Measurements from ENCODE around the gene TJP3. TPM values are rescaled to one million over a fixed set of nuclear protein-coding genes. Genes with fewer than 3 reads are reported as not detected.

The TJP3 gene
- total RNA-seq, 1 experiment from 2014 or later, result 1.6 TPM

DNA sequence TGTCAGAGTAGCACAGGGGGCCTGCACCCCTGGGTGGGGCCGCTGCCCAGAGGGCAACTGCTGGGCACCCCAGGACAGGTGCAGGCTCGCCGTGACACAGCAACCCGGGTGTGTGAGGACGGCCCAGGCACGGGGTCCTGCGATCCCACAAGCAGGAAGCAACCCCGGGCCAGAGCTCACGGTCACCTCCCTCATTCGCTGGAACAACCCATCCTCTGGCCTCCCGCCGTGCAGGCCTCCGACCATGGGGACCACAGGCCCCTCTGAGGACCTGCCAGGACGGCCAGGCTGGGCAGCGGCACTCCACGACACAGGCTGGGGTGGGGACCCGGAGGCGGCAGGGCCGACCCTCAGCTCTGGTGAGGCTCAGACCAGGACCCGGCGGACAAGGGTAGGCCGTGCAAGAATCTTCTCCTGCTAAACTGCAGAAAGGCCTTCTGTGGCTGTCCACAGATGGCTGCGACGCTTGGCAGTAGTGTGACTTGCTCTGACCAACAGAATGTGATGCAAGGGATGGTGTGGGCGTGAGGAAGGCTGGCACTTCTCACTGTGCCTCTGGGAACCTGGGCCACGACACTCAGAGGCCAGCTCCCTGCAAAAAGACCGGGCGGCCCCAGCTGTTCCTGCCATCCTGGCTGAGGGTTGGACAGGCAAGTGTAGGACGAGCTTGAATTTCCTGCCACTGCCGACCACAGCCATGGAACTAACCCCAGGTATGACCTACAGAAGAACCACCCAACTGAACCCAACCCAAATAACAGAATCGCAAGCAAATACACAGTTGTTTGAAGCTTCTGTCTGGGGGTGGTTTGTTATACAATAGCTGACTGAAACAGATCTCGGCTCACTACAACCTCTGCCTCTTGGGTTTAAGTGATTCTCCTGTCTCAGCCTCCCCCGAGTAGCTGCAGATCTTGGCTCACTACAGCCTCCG lies 34.4 kb upstream of the TJP3 start:
- CTCF ChIA-PET, result interaction anchor here (0.6 to 0.7 kb wide), 2 partner anchors 9 to 13 kb away, joined by 3 read pairs; no protein-coding TSS in a partner anchor
- no peaks in the 10 kb centered on the region for H3K9me3 Mint-ChIP-seq (ENCODE audit: unreplicated experiment)
- BruUV-seq (replicated peaks), result no TSS peak
- H3K27ac Mint-ChIP-seq (ENCODE audit: low read depth, unreplicated experiment), result no peak overlapping the region
- TF ChIP-seq CTCF (IDR thresholded peaks at IDR 0.05; ENCODE audit: unreplicated experiment), result no peak
- no peak for DNase-seq (ENCODE audit: unreplicated experiment)
- no peaks in the 10 kb centered on the region for H3K4me1 Mint-ChIP-seq (ENCODE audit: insufficient read depth, unreplicated experiment)
- H3K36me3 Mint-ChIP-seq (ENCODE audit: insufficient read depth, unreplicated experiment), result no peaks in the 10 kb centered on the region
- intact Hi-C loops (cut with micrococcal nuclease), result no loop called here
- no peaks in the 10 kb centered on the region for H3K27me3 Mint-ChIP-seq (ENCODE audit: insufficient read depth, unreplicated experiment)
- H3K4me3 Mint-ChIP-seq (ENCODE audit: unreplicated experiment), result no peak overlapping the region
- POLR2A ChIA-PET, result no interaction called here

GRCh38 chr19:3674784-3675543 lies 33.2 kb upstream of the TJP3 start:
- H3K36me3 Mint-ChIP-seq (ENCODE audit: insufficient read depth, unreplicated experiment), result peaks cover 4% of the 10 kb centered on the region
- ChIA-PET CTCF (interaction anchor here (0.6 to 0.7 kb wide), 2 partner anchors 7 to 12 kb away, joined by 3 read pairs; no protein-coding TSS in a partner anchor), POLR2A (interaction anchor here (0.6 kb wide), 1 partner anchor 14 kb away, joined by 3 read pairs; no protein-coding TSS in a partner anchor)
- H3K4me3 Mint-ChIP-seq (ENCODE audit: unreplicated experiment), result no peak overlapping the region
- DNase-seq (ENCODE audit: unreplicated experiment), result no peak
- H3K9me3 Mint-ChIP-seq (ENCODE audit: unreplicated experiment), result no peaks in the 10 kb centered on the region
- TF ChIP-seq CTCF (IDR thresholded peaks at IDR 0.05; ENCODE audit: unreplicated experiment), result no peak
- intact Hi-C loops (cut with micrococcal nuclease), result no loop called here
- H3K27me3 Mint-ChIP-seq (ENCODE audit: insufficient read depth, unreplicated experiment), result no peaks in the 10 kb centered on the region
- H3K4me1 Mint-ChIP-seq (ENCODE audit: insufficient read depth, unreplicated experiment), result no peaks in the 10 kb centered on the region
- BruUV-seq (replicated peaks), result no TSS peak
- no peak overlapping the region for H3K27ac Mint-ChIP-seq (ENCODE audit: low read depth, unreplicated experiment)

GRCh38 chr19:3678188-3678587 lies 30.0 kb upstream of the TJP3 start:
- Mint-ChIP-seq H3K36me3 (ENCODE audit: insufficient read depth, unreplicated experiment) (peaks cover 6% of the 10 kb centered on the region), H3K27me3 (ENCODE audit: insufficient read depth, unreplicated experiment) (no peaks in the 10 kb centered on the region), H3K27ac (ENCODE audit: low read depth, unreplicated experiment) (no peak overlapping the region), H3K4me3 (ENCODE audit: unreplicated experiment) (no peak overlapping the region), H3K4me1 (ENCODE audit: insufficient read depth, unreplicated experiment) (no peaks in the 10 kb centered on the region), H3K9me3 (ENCODE audit: unreplicated experiment) (no peaks in the 10 kb centered on the region)
- ChIA-PET CTCF (no interaction called here), POLR2A (no interaction called here)
- intact Hi-C loops (cut with micrococcal nuclease), result no loop called here
- TF ChIP-seq CTCF (IDR thresholded peaks at IDR 0.05; ENCODE audit: unreplicated experiment), result no peak
- BruUV-seq (replicated peaks), result no TSS peak
- DNase-seq (ENCODE audit: unreplicated experiment), result no peak

DNA sequence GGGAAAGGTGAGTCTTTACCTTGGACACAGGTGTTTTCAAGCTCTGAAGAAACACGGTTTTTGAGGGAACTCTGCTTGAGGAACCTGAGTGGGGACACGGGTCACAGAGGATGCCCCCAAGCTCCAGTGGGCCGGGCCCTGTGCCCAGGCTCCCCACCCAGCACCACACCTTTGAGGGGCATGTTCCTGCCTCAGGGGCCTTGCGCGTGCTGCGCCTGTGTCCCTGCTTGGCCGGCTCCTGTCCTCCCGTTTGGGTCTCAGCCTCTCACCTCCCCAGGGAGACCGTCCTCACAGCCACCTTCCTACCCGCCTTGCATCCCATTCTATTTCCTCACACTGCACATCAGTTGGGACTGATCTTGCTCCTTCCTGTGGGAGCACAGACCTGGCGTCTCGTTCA lies 29.0 kb upstream of the TJP3 start:
- Mint-ChIP-seq H3K36me3 (ENCODE audit: insufficient read depth, unreplicated experiment) (peaks cover 6% of the 10 kb centered on the region), H3K27ac (ENCODE audit: low read depth, unreplicated experiment) (no peak overlapping the region), H3K4me1 (ENCODE audit: insufficient read depth, unreplicated experiment) (no peaks in the 10 kb centered on the region), H3K4me3 (ENCODE audit: unreplicated experiment) (no peak overlapping the region), H3K9me3 (ENCODE audit: unreplicated experiment) (no peaks in the 10 kb centered on the region), H3K27me3 (ENCODE audit: insufficient read depth, unreplicated experiment) (no peaks in the 10 kb centered on the region)
- no peak for TF ChIP-seq CTCF (IDR thresholded peaks at IDR 0.05; ENCODE audit: unreplicated experiment)
- BruUV-seq (replicated peaks), result no TSS peak
- POLR2A ChIA-PET, result no interaction called here
- no peak for DNase-seq (ENCODE audit: unreplicated experiment)
- CTCF ChIA-PET, result no interaction called here
- intact Hi-C loops (cut with micrococcal nuclease), result no loop called here
